GM21737 (cell line): Measurements from ENCODE around the gene ZNF48.
A peak's percentile ranks its signal among the peaks of the same experiment; 100 is the strongest.

ENCODE experiments used
- ATAC-seq: cut with Tn5 transposase; IDR thresholded peaks from one replicate; pipeline ENCODE4 v1.9.1; 2021; ENCODE audit warnings: mild to moderate bottlenecking, moderate library complexity; ENCODE audit not compliant: unreplicated experiment

ZNF48 gene

DNA sequence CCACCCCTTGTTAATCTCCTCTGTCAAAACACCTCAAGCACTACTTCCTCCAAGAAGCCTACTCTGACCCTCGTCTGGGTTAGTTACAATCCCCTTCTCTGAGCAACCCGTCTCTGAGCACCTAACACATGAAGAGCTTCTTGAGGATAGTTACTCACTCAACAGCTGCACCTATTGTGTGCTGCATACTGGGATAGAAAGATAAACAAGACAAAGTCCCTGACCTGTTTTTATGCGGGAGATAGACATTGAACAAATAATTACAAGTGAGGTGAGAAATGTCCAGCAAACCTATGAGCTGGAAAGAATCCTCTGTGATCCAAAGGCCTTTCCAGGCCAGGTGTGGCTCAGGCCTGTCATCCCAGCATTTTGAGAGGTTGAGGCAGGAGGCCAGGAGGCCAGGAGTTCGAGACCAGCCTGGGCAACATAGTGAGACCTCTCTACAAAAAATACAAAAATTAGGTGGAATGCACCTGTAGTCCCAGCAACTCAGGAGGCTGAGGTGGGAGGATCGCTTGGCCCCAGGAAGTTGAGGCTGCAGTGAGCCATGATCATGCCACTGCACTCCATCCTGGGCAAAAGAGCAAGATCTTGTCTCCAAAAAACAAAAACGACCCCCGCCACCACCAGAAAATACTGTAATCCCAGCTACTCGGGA, 6.7 kb downstream of the ZNF48 start:
- no peak for ATAC-seq

GRCh38 chr16:30406795-30407101, 11.5 kb downstream of the ZNF48 start:
- no peak for ATAC-seq

- ATAC-seq = peak; percentile 72
These were observed 12.0 kb downstream of the ZNF48 start, which contains the start of gene ZNF771 for GRCh38 chr16:30407102-30407803. Gene ZNF771 (plus strand): TSS chr16:30407606. CDS start chr16:30408054, 448 bp downstream.

DNA sequence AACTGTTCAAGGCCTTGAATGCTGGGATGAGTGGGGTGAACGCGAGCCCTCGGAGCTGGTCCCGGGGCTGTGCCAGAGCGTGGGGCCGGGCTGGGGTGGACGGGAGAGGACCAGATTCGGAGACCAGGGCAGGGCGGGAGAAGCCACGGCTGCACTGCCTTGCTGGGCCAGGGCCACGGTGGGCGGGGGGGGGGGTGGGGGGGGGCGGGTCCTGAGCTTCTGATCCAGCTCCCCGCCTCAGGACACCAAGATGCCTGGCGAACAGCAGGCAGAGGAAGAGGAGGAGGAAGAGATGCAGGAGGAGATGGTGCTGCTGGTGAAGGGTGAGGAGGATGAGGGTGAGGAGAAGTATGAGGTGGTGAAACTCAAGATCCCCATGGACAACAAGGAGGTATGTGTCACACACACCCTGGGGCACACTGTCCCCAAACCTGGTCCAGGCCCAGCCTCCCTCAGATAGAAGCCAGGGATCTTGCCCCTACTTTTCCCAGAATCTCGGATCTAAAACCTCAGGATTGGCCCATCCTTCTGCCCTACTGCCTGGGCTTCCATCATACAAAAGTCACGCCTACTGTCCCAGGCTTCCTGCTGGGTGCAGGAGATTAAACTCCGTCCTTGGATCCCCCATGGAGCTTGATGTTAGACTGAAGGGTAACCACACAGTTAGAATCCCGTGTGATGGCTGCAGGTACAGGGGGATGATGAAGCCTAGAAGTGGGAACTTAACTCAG, 12.7 kb downstream of the ZNF48 start:
- no peak for ATAC-seq

- ATAC-seq = peak; percentile 47
These were observed 14.2 kb downstream of the ZNF48 start for GRCh38 chr16:30409125-30410060.

GRCh38 chr16:30413112-30413806, 18.0 kb downstream of the ZNF48 start:
- no peak for ATAC-seq

- no peak for ATAC-seq
These were observed 18.9 kb downstream of the ZNF48 start for GRCh38 chr16:30414159-30414558.

GRCh38 chr16:30416047-30416603, 20.9 kb downstream of the ZNF48 start:
- ATAC-seq = no peak

DNA sequence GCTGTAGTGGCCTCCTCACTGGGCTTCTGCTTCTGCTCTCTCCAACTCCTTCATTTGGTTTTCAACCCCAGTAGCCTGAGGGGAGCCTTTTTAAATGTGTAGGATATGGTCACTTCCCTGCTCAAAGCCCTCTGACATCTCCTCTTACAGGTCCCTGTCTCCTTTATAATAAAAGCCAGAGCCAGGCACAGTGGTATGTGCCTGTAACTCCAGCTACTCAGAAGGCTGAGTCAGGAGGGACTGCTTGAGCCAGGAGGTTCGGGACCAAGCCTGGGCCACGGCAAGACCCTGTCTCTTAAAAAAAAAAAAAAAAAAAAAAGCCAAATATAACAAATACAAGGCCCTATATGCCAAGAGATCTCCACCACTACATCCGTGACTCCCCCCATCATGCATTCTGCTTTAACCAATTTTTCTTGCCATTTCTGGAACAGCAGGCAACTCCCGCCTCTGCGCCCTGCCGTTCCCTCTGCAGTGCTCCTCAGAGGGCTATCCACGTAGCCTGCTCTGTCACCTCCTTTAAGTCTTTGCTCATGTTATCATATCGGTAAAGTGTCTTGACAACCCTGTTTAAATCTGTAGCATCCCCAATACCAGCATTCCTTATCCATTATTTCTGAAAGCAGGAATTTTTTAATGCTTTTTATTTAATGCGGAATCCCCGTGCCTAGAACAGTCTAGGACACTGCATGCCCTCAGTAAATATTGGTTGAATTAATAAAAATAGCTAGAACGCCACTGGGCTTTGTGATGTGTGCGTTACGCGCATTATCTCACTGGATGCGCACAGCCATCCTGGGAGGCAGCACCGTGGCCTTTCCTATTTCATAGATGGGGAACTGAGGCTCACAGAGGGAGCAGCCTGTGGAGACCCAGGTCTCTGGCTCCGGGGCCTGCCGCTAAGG, 21.7 kb downstream of the ZNF48 start:
- ATAC-seq = no peak

DNA sequence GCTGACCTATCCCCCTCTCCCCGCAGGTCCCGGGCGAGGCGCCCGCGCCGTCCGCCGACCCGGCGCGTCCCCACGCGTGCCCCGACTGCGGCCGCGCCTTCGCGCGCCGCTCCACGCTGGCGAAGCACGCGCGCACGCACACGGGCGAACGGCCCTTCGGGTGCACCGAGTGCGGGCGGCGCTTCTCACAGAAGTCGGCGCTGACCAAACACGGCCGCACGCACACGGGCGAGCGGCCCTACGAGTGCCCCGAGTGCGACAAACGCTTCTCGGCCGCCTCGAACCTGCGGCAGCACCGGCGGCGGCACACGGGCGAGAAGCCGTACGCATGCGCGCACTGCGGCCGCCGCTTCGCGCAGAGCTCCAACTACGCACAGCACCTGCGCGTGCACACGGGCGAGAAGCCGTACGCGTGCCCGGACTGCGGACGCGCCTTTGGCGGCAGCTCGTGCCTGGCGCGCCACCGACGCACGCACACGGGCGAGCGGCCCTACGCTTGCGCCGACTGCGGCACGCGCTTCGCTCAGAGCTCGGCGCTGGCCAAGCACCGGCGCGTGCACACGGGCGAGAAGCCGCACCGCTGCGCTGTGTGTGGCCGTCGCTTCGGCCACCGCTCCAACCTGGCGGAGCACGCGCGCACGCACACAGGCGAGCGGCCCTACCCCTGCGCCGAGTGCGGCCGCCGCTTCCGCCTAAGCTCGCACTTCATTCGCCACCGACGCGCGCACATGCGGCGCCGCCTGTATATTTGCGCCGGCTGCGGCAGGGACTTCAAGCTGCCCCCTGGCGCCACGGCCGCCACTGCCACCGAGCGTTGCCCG, 22.5 kb downstream of the ZNF48 start:
- peak; percentile 73 for ATAC-seq

DNA sequence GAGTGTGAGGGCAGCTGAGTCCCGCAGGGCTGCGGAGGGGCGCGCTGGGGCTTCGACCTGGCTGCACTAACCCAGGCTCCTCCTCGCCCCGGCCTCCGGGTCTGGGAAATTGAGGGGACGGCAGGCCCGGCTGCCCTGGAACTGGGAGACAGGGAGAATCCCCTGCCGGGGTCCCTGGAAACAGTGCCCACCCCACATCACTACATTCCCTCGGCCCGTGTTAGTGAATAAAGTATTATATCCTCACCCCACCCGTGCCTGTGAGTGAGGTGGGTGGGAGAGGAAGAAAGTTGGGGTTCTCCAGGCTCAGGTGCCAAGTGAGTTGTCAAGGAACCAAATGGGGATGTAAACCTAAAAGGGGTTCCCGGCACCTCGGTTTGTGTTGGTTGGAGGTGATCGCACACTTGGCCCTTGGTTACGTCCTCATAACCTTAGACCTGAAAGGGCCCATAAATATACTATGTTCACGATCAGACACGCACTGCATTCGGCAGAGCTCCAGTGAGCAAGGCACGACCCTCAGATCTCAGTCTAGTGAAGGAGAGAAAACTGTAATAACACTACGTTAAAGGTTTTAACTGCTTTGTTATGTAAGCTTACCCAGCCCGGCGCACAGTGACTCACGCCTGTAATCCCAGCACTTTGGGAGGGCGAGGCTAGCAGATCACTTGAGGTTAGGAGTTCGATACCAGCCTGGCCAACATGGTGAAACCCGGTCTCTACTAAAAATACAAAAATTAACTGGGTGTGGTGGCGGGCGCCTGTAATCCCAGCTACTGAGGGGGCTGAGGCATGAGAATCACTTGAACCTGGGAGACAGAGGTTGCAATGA, 23.3 kb downstream of the ZNF48 start:
- ATAC-seq = no peak

DNA sequence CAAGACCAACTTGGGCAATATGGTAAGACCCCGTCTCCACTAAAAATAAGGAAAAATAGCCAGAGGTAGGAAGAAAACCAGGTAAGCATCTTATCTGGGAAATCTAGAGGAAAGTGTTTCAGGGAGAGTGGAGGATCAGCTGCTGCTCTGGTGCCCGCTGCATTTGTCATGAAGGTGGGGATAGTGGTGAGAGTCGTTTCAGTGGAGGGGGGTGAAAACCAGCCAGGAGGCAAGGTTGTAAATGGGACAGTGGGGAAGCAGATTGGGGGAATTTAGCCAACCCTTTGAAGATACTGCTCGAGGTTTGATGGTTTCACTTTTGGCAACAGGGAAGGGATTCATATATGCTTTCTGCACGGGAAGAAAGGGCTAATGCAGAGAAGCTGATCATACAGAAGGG, 25.8 kb downstream of the ZNF48 start:
- no peak for ATAC-seq

DNA sequence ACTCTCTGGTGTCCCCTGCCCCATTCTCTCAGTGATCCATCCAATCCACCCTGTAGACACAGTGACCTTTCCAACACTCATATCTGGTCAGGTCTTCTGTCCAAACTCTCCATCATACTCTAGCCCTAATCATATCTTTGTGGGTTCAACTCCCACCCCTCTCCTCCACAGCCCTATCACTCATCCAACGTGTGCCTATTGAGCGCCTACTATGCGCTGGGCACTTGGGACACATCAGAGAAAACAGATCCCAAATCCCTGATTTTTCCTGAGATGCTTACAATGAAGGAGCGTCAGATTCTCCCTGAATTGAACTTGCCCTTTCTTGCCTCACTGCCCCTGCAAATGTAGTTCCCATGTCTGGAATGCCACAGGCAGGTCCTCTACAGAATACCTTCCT, 32.8 kb downstream of the ZNF48 start:
- ATAC-seq = no peak

DNA sequence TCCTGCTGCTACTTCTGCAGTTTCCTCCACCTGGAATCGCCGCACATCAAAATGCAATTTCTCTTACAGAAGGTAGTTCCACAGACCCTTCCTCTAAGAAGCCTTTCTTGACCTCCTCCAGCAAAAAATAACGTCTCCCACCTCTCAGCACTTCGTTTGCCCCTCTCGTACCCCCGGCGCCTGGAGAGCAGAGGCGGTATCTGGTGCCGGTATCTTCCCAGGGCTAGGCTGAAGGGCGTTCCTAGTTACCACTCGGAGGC, 34.1 kb downstream of the ZNF48 start:
- ATAC-seq = no peak

GRCh38 chr16:30429678-30430427, 34.6 kb downstream of the ZNF48 start, which contains the start of gene DCTPP1:
Gene DCTPP1 (minus strand): TSS chr16:30430030. CDS start chr16:30429980, 50 bp downstream.
- ATAC-seq = peak; percentile 97

GRCh38 chr16:30430428-30430970, 35.3 kb downstream of the ZNF48 start:
- peak; percentile 4 for ATAC-seq
